ENCODE data around the gene WHRN.

The WHRN gene

GRCh38 chr9:114513055-114513958 is 8.0 kb upstream of the WHRN start:
- DNase-seq (ENCODE audit: low read depth): no peak

- no peak for DNase-seq (ENCODE audit: low read depth)
These were observed 7.0 kb upstream of the WHRN start for GRCh38 chr9:114511978-114512874.

- DNase-seq (ENCODE audit: low read depth): no peak
These were observed 2.5 kb upstream of the WHRN start for GRCh38 chr9:114507726-114508125.

GRCh38 chr9:114506082-114506390 is 763 bp upstream of the WHRN start:
- no peak for DNase-seq (ENCODE audit: low read depth)

- DNase-seq (ENCODE audit: low read depth): no peak
These were observed 709 bp downstream of the WHRN start for GRCh38 chr9:114504341-114505186.

GRCh38 chr9:114503522-114504340 is 1.5 kb downstream of the WHRN start:
- no peak for DNase-seq (ENCODE audit: low read depth)

DNA sequence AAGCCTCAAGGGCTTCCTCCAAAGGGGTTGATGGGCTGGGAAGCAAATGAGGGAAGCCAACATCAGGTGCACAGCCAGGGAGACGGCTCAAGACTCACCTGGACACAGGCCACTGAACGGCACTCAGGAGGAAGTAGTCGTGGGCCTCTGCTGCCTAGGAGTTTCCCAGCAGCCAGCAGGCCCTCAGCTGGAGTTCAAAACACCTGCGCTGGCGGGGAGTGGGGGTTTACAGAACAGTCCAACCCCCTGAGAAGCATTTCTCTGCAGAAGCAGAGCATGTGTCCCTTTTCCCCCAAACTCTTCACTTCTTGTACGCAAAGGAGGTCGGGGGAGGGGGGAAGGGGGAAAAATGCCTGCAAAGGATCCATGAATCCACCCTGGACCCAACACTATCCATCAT is 2.3 kb downstream of the WHRN start:
- DNase-seq (ENCODE audit: low read depth): no peak

GRCh38 chr9:114501796-114502682 is 3.2 kb downstream of the WHRN start:
- DNase-seq (ENCODE audit: low read depth): no peak

- no peak for DNase-seq (ENCODE audit: low read depth)
These were observed 4.5 kb downstream of the WHRN start for GRCh38 chr9:114500697-114501292.

- no peak for DNase-seq (ENCODE audit: low read depth)
These were observed 5.2 kb downstream of the WHRN start for GRCh38 chr9:114499941-114500696.

- DNase-seq (ENCODE audit: low read depth): no peak
These were observed 5.7 kb downstream of the WHRN start for GRCh38 chr9:114499528-114499927.

GRCh38 chr9:114497727-114498382 is 7.4 kb downstream of the WHRN start:
- DNase-seq (ENCODE audit: low read depth): no peak

DNA sequence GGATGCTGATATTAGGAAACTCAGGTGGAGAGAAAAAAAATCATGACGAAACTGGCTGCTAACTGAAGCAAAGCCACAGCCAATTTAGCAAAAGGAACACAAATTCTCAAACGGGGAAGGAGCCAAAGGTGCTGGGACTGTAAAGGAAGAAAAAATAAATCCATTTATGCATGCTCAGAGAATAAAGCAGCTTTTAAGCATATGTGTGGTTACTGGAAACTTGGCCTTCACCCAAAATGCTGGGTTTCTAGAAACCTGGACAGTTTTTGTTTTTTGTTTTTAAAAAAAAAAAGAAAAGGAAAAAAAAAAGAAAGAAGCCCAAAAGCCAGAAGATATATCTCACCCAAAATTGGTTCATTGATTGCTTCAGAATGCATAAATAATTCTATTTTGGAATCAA is 8.0 kb downstream of the WHRN start:
- no peak for DNase-seq (ENCODE audit: low read depth)

- DNase-seq (ENCODE audit: low read depth): no peak
These were observed 9.3 kb downstream of the WHRN start for GRCh38 chr9:114496011-114496410.

GRCh38 chr9:114494776-114495569 is 10.3 kb downstream of the WHRN start:
- no peak for DNase-seq (ENCODE audit: low read depth)

DNA sequence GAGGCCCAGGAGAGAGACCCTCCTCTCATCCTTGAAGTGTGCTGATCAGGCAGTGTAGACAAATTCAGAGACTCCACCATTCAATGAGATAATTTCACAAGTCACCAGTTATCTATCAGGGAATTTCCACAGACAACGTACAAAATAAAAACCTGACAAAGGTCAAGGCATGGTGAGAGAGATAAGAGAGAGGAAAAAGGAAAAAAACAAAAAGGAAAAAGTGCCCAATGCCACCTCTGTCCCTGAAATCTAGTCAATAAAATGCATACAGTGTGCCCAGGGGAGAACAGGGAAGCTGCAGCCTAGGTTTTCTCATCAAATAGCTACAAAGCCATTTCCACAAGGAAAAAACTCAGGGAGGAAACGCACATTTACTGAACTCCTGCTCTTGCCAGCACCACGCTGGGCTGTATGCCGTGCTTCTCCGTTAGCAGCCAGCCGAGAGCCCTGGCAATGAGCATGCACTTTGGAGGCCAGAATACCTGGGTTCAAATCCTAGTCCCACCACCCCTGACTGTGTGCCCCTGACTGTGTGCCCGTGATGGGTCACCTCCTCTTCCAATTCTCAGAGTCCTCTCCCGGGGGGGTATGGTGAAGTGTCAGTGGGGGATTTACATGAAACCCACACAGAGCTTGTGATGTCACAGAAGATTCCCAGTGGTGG is 11.6 kb downstream of the WHRN start:
- no peak for DNase-seq (ENCODE audit: low read depth)

GRCh38 chr9:114492991-114493390 is 12.3 kb downstream of the WHRN start:
- no peak for DNase-seq (ENCODE audit: low read depth)
